HG02840 (cell line): Measurements from ENCODE around the gene NACC2.

Experiments
- ATAC-seq: cut with Tn5 transposase; IDR thresholded peaks from one replicate; pipeline ENCODE4 v1.9.1; 2021; ENCODE audit warnings: mild to moderate bottlenecking, moderate library complexity, moderate number of reproducible peaks; ENCODE audit not compliant: unreplicated experiment, low FRiP score

Gene NACC2

DNA sequence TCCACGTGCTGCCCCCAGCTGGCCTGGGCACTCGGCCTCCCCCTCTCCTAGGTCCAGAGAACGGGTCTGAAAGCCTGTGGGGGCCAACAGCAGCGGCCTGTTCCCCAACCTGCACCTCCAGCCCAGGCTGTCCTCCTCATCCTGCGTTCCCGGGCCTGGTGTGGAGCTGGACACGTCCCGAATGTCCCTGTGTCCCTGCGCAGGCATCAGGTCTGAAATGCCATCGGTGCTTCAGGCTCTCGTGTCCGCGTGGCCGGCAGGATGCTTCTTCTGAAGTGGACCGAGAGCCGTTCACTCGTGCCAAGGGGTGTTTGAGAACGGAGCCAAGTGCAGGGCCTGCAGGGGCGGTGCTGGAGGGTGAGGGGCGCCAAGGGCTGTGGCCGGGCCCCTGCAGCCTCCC lies 109.2 kb downstream of the NACC2 start:
- ATAC-seq: no peak

DNA sequence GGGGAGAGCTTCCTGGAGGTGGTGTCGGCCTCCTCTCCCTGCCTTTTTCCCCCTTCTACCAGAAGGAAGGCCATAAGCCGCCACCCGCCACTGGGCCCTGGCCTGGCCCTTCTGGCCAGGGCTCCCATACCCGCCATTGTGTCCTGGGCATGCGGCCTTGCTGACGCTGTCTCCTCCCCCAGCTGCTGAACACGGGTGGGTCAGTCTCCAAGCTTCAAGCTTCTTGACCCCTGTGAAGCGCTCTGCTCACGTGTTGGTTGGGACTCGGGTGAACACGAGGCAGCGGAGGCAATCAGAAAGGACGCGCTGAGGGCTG lies 109.7 kb downstream of the NACC2 start:
- ATAC-seq: no peak

DNA sequence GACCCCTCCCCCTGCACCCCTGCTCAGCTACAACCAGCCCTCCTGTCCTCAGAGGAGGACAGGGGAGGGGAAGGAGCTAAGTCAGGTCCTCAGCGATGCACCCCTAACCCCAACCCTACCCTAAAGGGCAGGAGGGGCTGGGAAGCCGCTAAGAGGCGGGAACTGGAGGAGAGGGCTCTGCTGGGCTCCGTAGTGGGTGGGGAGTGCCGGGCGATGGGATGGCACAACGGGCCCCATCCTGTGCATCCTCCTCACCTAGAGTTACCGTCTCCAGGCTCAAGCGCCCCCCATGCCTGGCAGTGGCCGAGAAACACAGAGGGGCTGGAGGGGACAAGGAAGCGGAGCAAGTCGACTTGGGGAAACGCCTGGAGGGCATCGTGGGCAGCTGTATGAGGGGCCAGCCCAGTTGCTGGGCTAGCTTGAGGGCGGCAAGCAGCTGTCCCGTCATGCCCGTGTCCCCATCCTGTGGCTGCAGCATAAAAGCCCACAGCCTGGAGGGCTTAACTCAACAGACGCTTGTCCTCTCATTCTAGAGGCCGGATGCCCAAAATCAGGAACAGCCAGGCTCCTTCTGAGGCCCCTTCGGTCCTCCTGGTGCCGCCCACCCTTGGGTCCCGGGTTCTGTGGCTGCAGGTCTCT lies 110.9 kb downstream of the NACC2 start:
- no peak for ATAC-seq

DNA sequence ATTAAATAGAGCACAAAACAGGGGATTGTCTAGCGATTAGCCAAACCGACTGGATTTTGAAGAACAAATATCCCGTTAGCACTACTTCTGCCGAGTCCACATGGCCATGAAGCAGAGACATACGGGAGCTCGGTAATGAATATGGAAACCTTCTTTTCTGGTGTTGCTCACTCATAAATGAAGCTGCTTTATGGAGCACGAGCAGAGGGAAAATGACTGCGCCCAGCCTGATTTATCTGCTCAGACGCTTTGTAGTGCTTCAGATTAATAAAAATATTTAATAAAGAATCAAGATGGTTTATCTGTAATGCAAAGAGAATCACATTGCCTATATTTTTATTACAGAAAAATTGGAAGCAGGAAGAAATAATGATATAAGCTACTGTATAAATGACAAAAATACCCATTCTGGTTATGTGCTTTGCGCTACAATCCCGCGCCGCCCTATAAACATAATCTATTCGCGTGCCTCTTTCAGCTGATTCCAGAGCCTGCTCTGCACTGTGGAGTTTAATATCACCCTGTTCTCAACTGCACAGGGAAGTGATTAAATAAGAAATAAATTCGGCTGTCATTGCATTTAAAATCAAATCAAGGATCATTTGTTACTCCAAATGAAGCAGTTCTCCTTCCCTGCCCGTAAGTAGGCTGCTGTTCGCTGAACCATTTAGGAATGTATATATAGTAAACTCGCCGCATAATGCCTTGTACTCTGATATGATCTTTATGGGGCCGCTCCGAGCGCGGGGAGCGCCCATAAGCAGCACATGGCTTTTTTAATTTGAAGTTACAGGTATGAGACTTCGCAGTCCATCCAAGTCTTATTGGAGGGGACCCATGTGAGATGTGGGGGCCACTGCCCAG lies 111.6 kb downstream of the NACC2 start:
- ATAC-seq: no peak

DNA sequence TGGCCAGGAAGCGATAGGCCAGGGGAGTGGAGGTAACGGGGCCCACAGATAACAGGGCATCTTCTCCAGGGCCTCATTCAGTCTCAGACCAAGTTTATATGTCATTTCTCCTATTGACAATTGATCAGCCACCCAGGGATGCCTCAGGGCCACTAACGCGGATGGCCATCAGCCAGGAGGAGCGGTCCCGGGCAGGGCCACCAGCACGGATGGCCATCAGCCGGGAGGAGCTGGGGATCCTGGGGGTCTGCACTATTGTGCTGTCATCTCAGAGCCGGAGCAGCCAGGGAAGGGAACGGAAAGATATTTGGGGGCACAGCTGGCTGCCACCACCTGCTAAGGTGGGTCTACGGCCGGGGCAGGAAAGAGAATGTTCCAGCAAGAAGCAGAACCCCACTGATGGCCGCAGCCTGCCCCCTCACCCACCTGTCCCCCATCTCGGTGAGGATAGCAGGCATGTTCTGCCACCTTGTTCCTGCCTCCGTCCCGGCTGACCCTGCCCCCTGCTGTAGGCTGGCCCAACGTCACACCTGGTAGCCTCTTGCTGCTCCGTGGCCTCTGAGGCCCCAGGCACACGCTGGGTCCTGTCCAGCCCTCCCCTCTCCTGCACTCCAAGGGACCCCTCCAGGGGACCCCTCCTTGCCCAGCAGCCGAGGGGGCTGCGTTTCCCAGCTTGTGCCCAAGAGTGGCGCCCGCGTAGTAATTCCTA lies 112.4 kb downstream of the NACC2 start:
- no peak for ATAC-seq

DNA sequence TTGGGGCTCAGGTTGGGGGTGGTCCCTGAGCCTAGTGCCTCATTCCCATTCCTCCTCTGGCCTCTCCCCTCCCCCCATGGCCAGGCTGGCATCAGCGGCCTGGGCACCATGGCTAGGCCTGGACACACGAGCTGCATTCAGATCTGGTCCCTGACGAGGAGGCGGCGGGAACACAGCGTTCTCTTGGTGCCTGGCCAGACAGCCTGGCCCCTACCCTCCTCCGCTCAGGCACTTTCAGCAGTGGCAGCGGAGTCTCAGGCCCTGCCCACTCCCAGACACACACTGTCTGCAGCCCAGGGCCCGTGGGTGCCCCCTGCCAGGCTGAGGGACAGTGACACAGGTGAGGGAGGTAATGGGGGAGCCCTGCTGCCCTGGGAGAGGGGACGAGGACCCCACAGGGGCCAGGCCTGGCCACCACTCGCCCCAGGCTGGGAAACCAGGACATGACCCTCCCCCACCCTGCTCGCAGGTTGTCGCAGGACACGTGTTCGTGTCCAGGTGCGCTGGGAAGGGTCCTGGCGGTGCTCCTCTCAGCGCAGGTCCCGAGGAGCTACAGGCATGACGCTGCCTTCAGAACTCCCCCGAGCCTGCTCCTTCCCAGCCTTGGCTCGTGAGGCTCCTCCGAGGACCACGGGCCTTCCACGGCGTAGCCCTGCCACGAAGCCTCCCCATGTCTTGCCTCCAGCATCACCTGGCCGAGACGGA lies 114.0 kb downstream of the NACC2 start:
- no peak for ATAC-seq

DNA sequence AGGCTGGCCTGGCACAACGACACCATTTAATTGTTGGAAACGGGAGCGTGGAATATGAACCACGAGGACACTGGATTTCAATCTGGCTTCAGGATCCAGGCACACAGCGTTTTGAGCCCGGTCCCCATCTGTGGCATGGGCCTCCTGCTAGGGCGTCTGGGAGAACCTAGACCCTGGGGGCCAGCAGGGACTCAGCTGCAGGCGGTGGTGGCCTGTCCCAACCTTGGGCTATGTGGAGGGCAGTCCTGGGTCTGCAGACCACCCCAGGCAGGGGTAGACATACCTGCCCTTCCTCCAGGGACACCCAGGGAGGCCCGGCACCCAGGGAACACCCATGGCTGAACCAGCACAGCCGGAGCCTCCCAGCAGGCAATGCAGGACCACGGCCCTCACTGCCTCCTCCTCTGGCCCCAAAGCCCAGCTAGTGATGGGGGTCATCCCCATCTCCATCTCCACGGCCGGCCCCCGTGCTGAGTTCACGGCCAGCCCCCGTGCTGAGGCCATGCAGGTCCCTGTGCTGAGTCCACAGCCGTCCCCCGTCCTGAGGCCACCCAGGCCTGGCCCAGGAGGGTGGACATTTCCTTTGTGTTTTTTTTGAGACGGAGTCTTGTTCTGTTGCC lies 115.4 kb downstream of the NACC2 start:
- no peak for ATAC-seq

DNA sequence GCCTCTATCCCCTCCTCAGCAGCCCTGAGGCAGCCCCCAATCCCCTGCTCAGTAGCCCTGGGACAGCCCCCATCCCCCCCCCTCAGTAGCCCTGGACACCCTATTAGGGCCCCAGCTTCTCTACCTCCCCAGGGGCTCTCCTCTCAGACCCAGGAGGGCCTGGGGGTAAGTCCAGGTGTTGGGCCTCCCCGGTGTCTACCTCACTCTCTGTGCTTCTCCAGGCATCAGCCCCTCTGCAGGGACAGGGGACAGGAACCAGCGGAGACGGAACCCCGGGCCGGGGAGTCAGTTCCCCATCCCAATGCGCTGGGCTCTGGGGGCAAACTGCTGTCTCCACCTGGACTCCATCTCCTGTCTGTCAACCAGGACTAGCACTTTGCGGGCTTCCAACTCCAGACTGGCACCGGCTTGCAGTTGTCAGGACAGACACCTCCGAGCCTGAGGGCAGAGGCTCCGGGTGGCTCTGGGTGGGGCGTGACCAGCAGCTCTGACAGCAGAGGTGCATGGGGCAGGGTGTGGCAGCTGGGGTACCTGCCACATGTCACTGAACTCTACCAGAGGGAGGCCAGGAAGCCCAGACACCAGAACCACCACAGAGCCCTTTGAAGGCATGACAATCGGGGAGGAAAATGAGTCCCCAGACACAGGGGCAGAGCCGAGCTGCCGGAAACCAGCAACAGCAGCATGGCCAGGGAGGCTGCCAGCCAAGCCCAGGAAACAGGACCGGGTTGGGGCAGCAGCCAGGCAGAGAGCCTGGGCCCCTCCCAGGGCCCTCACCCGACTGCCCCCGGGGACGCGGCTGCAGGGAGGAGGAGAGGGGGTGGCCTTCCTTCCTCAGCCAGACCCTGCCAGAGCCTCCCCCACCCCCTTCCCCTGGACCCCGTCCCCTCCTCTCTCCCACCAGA lies 116.2 kb downstream of the NACC2 start:
- ATAC-seq: no peak

DNA sequence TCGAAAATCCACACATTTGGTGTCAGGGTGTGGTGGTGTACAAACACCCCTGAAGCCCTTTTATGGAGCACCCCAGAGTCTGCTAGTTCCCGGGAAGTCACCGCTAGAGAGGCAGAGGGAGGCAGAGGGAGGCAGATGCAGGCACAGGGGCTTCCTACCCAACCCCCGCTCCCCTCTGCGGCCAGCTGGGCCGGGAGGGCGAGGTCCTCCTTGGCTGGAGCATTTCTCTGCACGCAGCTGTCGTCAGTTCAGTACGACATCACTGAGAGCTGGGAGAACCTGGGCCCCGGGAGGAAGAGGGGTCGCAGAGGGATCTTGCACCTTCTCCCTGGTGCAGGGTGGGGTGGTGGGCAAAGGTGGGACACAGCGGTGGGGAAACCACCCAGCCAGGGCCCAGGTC lies 118.1 kb downstream of the NACC2 start:
- ATAC-seq: no peak

DNA sequence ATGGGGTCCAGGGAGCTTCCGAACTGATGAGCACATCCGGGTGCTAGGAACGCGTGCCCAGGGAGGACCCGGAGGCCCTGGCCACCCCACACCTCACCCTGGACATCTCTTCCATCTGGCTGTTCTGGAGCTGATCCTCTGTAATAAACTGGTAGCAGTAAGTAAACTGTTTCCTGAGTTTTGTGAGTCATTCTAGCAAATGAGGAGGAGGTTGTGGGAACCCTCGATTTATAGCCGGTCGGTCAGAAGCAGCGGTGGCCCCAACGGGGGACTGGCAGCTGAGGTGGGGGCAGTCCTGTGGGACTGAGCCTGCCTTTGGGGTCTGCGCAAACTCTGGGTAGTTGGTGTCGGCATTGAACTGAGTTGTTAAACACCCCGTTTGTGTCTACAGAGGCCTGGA lies 118.6 kb downstream of the NACC2 start:
- ATAC-seq: no peak

DNA sequence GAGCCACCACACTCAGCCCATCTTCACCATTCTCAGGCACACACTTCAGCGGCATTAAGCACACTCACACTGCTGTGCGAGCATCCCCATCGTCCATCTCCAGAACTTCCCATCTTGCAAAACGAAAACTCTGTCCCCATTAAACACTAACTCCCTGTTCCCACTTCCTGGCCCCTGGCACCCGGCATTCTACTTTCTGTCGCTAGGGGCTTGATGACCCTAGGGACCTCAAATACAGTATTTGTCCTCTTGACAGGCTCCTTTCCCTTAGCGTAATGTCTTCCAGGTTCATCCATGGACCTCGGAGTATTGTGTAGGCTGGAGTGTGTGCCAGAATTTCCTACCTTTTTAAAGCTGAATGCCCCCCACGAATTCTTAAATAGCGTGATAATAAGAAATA lies 119.3 kb downstream of the NACC2 start:
- no peak for ATAC-seq

DNA sequence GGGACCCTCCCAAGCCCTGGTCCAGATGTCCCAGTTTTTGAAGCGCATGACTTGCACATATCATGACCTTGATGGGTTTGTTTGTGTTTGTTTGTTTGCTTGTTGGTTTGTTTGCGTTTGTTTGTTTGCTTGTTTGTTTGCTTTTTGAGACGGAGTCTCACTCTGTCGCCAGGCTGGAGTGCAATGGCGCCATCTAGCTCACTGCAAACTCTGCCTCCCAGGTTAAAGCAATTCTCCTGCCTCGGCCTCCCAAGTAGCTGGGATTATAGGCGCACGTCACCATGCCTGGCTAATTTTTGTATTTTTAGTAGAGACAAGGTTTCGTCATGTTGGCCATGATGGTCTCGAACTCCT lies 120.9 kb downstream of the NACC2 start:
- ATAC-seq: no peak

DNA sequence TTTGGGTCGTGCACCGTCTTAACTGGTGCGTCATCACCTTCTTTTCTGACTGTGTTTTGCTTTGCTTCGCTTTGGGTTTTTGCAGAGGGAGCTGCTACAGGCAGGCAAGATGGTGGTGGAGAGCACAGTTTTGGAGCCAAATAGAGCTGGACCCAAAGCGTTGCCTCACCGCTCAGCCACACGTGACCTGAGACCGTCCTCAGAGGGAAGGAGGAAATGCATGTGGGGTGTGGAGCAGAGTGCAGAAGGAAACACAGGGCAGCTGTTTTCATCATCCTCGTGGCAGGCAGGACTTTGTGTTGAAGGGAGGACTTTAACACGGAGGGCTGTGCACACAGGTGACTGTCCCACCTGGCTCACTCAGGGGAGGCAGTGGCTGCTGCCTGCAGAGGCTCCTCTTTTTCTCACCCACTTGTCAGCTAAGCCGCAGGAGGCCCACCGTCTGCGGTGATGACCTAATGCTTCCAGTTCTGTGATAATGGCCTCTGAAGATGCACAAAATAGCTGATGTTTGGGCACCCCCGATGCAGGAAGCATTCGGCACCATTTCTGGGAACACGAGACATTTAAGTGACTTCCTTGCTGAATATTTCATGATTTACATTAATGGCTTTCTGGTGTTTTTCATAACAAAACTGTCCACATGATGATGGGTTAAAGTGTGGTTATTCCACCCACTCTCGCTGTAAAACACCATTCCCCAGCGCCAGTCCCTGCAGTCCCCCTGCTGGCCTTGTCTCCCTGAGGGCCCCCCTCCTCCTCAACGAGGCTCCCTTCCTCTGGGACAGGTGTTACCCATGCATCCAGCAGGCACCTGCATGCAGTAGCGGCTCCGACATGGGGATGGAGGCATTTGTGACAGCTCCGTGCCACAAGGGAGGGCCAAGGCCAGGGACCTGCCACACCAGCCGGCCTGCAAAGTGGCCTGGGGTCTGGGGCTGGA lies 121.5 kb downstream of the NACC2 start:
- no peak for ATAC-seq

DNA sequence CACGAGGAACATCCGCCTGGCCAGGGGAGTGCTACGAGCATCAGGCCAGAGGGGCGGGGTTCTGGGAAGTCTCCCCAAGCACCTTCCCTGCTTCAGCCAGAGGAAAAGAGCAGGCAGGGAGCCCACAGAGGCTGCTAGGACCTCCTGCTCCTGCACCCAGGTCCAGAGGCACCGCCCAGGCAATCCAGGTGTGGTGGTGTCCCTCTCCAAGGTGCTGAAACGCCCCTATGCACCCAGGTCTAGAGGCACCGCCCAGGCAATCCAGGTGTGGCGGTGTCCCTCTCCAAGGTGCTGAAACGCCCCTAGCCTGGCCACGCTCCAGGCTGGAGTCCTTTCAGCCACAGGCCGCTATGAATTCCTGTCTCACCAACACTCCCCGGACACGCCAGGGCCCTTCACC lies 123.2 kb downstream of the NACC2 start:
- no peak for ATAC-seq

DNA sequence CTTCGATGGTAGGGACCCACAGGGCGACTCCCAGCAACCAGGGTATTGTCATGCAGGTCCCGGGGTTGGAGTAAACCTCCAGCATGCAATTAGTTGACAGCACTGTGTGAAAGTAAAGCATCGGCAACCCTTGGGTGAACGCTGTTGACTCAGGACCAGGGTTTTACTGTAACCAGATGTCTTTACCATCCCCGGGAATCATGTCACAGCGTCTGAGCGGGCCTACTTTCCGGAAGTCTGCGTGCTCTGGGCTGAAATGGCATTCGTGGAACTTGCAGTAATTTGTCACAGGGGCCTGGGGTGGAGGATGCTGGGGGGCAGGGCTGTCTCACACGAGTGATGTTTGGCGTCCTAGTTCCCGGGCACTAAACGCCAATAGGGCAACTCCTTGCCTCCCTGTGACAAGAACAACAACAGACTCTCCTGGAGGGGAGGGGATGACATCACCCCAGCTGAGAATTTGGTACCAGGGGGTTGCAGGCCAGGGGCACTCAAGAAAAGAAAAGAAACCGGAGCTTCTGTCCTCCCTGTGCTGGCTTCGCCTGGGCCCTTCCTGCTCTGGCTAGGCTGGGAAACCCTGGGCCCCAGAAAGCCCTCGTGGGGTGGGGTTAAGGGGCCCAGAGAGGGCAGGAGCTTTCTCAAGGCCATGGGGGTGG lies 123.8 kb downstream of the NACC2 start:
- ATAC-seq: no peak

DNA sequence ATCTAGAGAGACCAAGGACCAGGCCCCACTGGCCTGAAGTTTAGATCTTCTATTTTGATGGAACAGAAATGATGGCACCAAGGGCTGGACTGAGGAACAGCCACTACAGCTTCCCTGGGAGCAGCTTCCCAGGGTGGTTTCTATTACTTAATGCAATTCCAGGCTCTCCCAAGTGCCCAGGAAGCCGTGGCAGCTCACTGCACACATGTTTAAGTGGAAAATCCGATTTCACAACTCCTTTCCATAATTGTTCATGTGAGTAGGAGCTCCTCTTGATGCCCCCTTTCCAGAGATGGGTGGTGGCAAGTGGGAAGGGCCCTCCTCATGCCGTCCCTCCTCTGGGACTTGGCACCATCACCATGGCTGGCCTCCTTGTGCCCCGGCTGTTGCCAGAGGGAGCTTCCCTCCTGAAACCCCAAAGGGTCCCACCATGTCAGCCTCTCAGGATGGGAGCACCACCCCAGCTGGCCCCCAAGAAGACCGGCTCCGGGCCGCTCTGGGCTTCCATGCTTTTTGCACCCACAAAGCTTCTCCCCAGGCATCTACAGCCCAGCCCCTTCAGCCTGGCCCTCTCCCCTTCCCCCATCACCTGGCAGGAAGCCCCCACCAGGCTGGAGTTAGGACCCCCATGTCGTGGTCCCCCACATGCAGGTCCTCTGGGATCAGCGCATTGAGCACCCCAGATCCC lies 124.8 kb downstream of the NACC2 start:
- ATAC-seq: no peak

DNA sequence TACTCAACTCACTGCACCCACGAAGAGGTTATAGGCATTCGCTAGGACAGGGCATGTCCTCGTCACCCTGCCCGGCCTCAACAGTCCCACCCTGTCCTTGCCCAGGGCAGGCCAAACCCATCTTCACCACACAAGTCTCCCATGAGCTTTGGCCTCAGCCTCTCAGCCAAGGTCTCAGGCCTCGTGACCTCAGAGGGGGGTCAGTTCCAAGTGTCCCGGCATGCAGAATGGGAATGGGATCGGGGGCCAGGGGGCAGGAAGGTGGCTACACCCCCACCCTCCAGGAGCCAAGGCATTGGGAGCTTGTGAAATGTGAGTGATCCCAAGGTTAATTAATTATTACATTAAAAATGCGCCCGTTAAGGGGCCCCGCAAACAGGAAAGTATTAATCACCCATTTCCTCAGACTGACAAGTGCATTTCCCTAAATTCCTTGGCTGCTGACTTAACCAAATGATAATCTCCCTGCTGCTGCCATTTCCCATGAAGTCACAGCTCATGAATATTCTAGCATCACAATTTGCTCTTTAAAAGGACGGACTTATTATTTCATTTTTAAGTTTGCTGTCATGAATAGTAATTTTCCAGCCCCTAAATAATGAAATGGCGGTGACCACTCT lies 125.9 kb downstream of the NACC2 start:
- no peak for ATAC-seq
